NB4 (cell line): Measurements from ENCODE around the gene DTHD1.

Experiments used
- CTCF ChIP-seq: IDR thresholded peaks from one replicate; pipeline ENCODE4 v1.5.1; 2012; ENCODE audit warnings: low read depth, low read length
- MAX ChIP-seq: IDR thresholded peaks from 2 replicates; pipeline ENCODE4 v1.6.1; 2011; ENCODE audit warnings: low read depth, low read length
- POLR2A ChIP-seq: IDR thresholded peaks from 2 replicates; pipeline ENCODE4 v1.6.1; 2011; ENCODE audit warnings: mild to moderate bottlenecking; ENCODE audit not compliant: insufficient read length; ENCODE audit errors: extremely low read depth

DNA sequence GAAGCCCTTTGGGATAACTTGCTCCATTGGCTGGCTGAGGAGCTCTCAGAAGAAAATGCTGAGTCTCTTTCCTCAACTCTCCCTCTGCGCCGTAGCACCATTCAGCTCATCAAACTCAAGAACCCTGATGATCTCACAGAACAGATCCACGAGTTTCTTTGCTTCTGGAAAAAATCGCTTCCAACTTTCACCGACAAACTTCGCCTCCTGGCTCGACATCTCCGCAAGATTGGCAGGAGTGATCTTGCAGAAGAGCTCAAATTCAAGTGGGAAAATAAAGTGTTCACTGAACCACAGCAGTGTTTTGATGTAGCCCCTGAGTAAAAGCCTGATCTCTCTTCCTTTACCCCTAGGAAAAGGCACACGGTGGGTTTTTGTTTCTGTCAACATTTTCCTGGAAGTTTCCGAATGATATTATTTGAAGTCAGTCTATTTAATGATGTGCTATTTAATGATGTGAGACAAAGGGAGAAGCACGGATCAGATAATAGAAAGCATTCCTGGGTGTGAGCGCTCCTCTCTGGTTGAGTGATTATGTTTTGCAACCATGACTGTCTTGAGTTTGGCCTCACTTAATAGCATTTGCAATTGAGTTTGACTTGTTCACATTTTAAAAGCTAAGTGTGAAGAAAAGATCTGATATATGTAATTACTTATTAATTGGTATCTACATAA is 62.2 kb downstream of the DTHD1 start:
- TF ChIP-seq CTCF (no peak), POLR2A (no peak), MAX (no peak)
